Heart left ventricle (tissue), 16 donors: Measurements from ENCODE around the gene NFE2L2. TPM values are rescaled to one million over a fixed set of nuclear protein-coding genes. Genes with fewer than 3 reads are reported as not detected.

ENCODE experiments used
- ATAC-seq, 4 donors: fragments of 200-7000 bp; cut with Tn5 transposase; one replicate each; pipeline ENCODE4 v1.9.1; 2020 to 2022; ENCODE audit warnings: moderate library complexity in 4 of 4, mild to moderate bottlenecking in 3 of 4, moderate number of reproducible peaks in 1 of 4
- DNase-seq, 5 donors: peaks; one replicate each; pipeline ENCODE4 v3.0.0-alpha.2; 2020
- H3K27ac ChIP-seq, 12 donors: fragments of 200-600 bp; sonication (generic) in 4 of 12; one replicate each; pipeline versions ENCODE4 v1.5.0 to v1.8.0; 2016 to 2022; ENCODE audit warnings: mild to moderate bottlenecking in 2 of 12
- H3K27me3 ChIP-seq, 9 donors: fragments of 200-600 bp; sonication (generic) in 2 of 9; one replicate each; pipeline versions ENCODE4 v1.5.1 to v1.8.0; 2016 to 2022; ENCODE audit warnings: mild to moderate bottlenecking in 3 of 9
- H3K36me3 ChIP-seq, 9 donors: fragments of 200-600 bp; sonication (generic) in 2 of 9; one replicate each; pipeline versions ENCODE4 v1.5.0 to v1.8.0; 2018 to 2022; ENCODE audit warnings: mild to moderate bottlenecking in 2 of 9
- H3K4me1 ChIP-seq, 12 donors: fragments of 200-600 bp; sonication (generic) in 4 of 12; one replicate each; pipeline versions ENCODE4 v1.5.0 to v1.8.0; 2016 to 2022; ENCODE audit warnings: mild to moderate bottlenecking in 3 of 12
- H3K4me3 ChIP-seq, 12 donors: fragments of 200-600 bp; sonication (generic) in 4 of 12; one replicate each; pipeline versions ENCODE4 v1.5.0 to v1.8.0; 2017 to 2022; ENCODE audit warnings: mild to moderate bottlenecking in 9 of 12, moderate library complexity in 4 of 12
- H3K9me3 ChIP-seq, 12 donors: fragments of 200-600 bp; sonication (generic) in 4 of 12; one replicate each; pipeline versions ENCODE4 v1.5.0 to v1.8.0; 2016 to 2022; ENCODE audit warnings: mild to moderate bottlenecking in 1 of 12
- POLR2A ChIP-seq, 2 donors: fragments of 450-650 bp; IDR thresholded peaks; one replicate each; pipeline ENCODE4 v1.6.1; 2017; ENCODE audit warnings: antibody characterized with exemption in 2 of 2, mild to moderate bottlenecking in 2 of 2, moderate library complexity in 2 of 2
- WGBS, 4 donors: extraction: QIAGEN DNeasy Blood & Tissue Kit in 2 of 4; methylation state at CpG; one replicate each; pipeline versions ENCODE4 v1.1.5 to v1.1.7; 2013 to 2018; 5-methylcytosine and 5-hydroxymethylcytosine counted together
- intact Hi-C, 10 donors: fragments of 100-400 bp; cut with DNase I; formaldehyde crosslinking; loops; one replicate each; pipeline versions ENCODE4 v1.11.1 to v1.14.2; 2022
- polyA plus RNA-seq, 2 donors: library from polyadenylated mRNA; stranded (reverse); fragments of 200-250 nt; gene quantifications; one replicate each; pipeline ENCODE4 v1.2.3, GENCODE V29; 2013
- total RNA-seq, 9 donors: library from RNA; depleted of rRNA in 2 of 9; stranded (reverse); fragments of >200 nt in 2 of 9; fragmentation: NEBNext Ultra II Directional in 3 of 9; extraction: Animal tissue kit (Norgen Biotek cat#: 25700) in 3 of 9; gene quantifications; one replicate each; pipeline versions ENCODE4 v1.1.0 to v1.2.4, GENCODE V29; 2016 to 2023
- TF ChIP-seq, protein P1 (sequence below), 12 donors: fragments of 200-600 bp; sonication (generic) in 4 of 12; IDR thresholded peaks; one replicate each; pipeline versions ENCODE4 v1.5.0 to v1.8.0; 2018 to 2022; ENCODE audit warnings: antibody characterized with exemption in 12 of 12, mild to moderate bottlenecking in 5 of 12
- donor health status: ischemic (EF 13 %, LVEDD 7.1; RV severe dilation, severe dysfunction).
- donor health status: healthy with polysubstance abuse.
- donor health status: DM: no; HTN: yes; CAD: no.
- donor health status: DM: no; HTN: no; CAD: no.
- donor health status: ischemic (EF 25% LVEDD 6.9; RV normal size, moderate dysfunction).
- donor health status: ischemic (EF 25% LVEDD 5.7; RV mildly dilated, moderate dysfunction).
- donor health status: healthy.
- donor health status: DM: yes; HTN: yes; CAD: no.
- donor health status: ischemic (EF 35%, LVEDD 5.7; RV mildly dilated, moderate dysfunction).
- donor health status: nonischemic (EF 11% LVEDD 7.7; RV severe dilation, severe dysfunction).
- donor health status: DM: yes; HTN: yes; CAD: no.
- donor health status: PGD.
- donor health status: ischemic (EF 29% LVEDD 5.4; RV normal size, mild dysfunction).
- donor health status: nonischemic (EF 23%, LVEDD 6.1; RV moderate dilation, normal function).

The NFE2L2 gene
- total and polyA plus RNA-seq, 11 donors, result 17.0 to 82.5 (median 54.8) TPM

DNA sequence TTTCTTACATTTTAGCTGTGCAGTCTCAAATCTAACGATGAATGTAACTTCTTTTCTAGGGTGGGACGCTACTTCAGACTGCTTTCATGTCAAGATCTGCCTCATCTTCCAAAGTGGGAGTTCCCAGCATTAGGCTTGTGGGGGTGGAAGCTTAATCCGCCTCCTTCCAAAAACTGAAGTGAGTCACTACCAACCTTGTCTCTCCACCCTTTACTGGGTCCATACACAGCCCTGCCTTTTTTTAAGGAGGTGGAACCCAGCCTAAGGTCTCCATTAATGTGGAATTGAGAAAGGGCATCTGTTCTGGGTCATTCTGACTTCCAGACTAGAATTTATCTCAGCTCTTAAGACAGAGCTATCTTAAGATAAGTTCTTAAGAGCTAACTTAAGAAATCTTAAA is 42.0 kb upstream of the NFE2L2 start:
- WGBS, 4 donors, result 78 to 83% (median 80%) methylated on average over 3 of the region's 3 CpGs
- no peaks in the 10 kb centered on the region for H3K9me3 ChIP-seq
- peaks cover 0 to 5% (median 0%) of the 10 kb centered on the region in 9 donors for H3K36me3 ChIP-seq
- intact Hi-C loops, result no loop called here
- ATAC-seq, result peak in 3 of 4 donors; percentile 37 to 69 (median 53)
- no peak overlapping the region for H3K27ac ChIP-seq
- TF ChIP-seq, protein P1, sequence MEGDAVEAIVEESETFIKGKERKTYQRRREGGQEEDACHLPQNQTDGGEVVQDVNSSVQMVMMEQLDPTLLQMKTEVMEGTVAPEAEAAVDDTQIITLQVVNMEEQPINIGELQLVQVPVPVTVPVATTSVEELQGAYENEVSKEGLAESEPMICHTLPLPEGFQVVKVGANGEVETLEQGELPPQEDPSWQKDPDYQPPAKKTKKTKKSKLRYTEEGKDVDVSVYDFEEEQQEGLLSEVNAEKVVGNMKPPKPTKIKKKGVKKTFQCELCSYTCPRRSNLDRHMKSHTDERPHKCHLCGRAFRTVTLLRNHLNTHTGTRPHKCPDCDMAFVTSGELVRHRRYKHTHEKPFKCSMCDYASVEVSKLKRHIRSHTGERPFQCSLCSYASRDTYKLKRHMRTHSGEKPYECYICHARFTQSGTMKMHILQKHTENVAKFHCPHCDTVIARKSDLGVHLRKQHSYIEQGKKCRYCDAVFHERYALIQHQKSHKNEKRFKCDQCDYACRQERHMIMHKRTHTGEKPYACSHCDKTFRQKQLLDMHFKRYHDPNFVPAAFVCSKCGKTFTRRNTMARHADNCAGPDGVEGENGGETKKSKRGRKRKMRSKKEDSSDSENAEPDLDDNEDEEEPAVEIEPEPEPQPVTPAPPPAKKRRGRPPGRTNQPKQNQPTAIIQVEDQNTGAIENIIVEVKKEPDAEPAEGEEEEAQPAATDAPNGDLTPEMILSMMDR (IDR thresholded peaks at IDR 0.05), result no peak
- TF ChIP-seq POLR2A (IDR thresholded peaks at IDR 0.05), result no peak
- H3K4me3 ChIP-seq, result no peak overlapping the region
- no peaks in the 10 kb centered on the region for H3K27me3 ChIP-seq
- H3K4me1 ChIP-seq, result peaks cover 0 to 6% (median 0%) of the 10 kb centered on the region in 12 donors
- DNase-seq, result no peak

- Histone ChIP-seq H3K4me1 (peaks cover 0 to 5% (median 0%) of the 10 kb centered on the region in 12 donors), H3K36me3 (peaks cover 0 to 5% (median 0%) of the 10 kb centered on the region in 9 donors), H3K27ac (no peak overlapping the region), H3K9me3 (no peaks in the 10 kb centered on the region), H3K27me3 (no peaks in the 10 kb centered on the region), H3K4me3 (no peak overlapping the region)
- intact Hi-C loops, result no loop called here
- DNase-seq (no peak), ATAC-seq (no peak)
- TF ChIP-seq, protein P1 (IDR thresholded peaks at IDR 0.05), result no peak
- no peak for TF ChIP-seq POLR2A (IDR thresholded peaks at IDR 0.05)
These were observed 39.4 kb upstream of the NFE2L2 start for GRCh38 chr2:177303939-177304338.

GRCh38 chr2:177302552-177302951 is 38.0 kb upstream of the NFE2L2 start:
- no peak for ATAC-seq
- no peak for DNase-seq
- H3K4me1 ChIP-seq, result no peaks in the 10 kb centered on the region
- H3K4me3 ChIP-seq, result no peak overlapping the region
- intact Hi-C loops, result no loop called here
- no peaks in the 10 kb centered on the region for H3K27me3 ChIP-seq
- peaks cover 0 to 5% (median 0%) of the 10 kb centered on the region in 9 donors for H3K36me3 ChIP-seq
- no peak overlapping the region for H3K27ac ChIP-seq
- WGBS, 4 donors, result 42 to 80% (median 57%) methylated on average over 2 of the region's 2 CpGs
- H3K9me3 ChIP-seq, result no peaks in the 10 kb centered on the region
- no peak for TF ChIP-seq POLR2A (IDR thresholded peaks at IDR 0.05)
- TF ChIP-seq, protein P1 (IDR thresholded peaks at IDR 0.05), result no peak

DNA sequence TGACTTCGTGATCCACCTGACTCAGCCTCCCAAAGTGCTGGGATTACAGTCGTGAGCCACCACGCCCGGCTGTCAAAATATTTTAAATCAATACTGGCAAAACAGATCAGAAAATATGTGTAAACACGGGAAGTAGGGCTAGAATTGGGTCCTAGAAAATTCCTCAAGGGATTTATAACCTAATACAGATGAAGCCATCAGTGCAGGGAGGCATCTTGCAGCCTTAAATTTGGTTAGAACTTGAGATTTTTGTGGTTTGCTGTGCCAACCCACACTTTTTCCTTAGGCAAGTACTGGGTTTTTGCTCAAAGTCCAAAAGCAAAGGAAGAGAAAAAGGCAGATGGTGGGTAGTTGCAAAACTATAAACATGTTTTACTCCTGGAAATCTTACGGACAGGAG is 33.7 kb upstream of the NFE2L2 start:
- H3K9me3 ChIP-seq, result no peaks in the 10 kb centered on the region
- WGBS, 4 donors, result 87 to 92% (median 89%) methylated on average over 6 of the region's 6 CpGs
- no peak overlapping the region for H3K4me3 ChIP-seq
- no peaks in the 10 kb centered on the region for H3K36me3 ChIP-seq
- TF ChIP-seq, protein P1 (IDR thresholded peaks at IDR 0.05), result no peak
- TF ChIP-seq POLR2A (IDR thresholded peaks at IDR 0.05), result no peak
- intact Hi-C loops, result loop anchor here in 6 of 10 donors (5.0 to 10.0 kb wide), 2 partner anchors 36 to 133 kb away; partner anchors contain the start of gene NFE2L2 (in 1 of the 6)
- peaks cover 0 to 14% (median 0%) of the 10 kb centered on the region in 12 donors for H3K4me1 ChIP-seq
- no peak for ATAC-seq
- DNase-seq, result no peak
- H3K27me3 ChIP-seq, result no peaks in the 10 kb centered on the region
- H3K27ac ChIP-seq, result no peak overlapping the region
